Measurements from ENCODE around the gene PDZD11.

DNA sequence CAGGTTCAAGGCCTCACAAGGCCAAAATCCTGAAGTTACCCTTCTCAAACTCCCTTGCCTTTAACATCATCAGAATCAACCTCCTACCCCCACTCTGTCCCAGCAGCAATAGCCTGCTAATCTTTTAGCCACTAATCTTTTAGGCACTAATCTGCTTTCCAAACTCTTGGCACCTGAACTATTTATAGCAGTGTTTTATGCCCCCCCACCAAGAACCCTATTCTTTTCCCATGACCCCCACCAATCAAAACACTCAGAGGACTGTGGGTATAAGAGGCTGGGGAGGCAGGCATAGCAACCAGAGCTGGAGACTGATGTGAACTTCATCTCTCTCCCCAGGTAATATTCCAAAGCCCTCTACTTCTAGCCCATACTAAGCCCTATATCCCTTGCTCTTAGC, 21.7 kb downstream of the PDZD11 start, which contains the start of gene ARR3:
- TF ChIP-seq EP300 (IDR thresholded peaks at IDR 0.05) (no peak), POLR2A (IDR thresholded peaks at IDR 0.05) (no peak), POLR2AphosphoS5 (IDR thresholded peaks at IDR 0.05) (no peak)
- TF ChIP-seq, protein P1, sequence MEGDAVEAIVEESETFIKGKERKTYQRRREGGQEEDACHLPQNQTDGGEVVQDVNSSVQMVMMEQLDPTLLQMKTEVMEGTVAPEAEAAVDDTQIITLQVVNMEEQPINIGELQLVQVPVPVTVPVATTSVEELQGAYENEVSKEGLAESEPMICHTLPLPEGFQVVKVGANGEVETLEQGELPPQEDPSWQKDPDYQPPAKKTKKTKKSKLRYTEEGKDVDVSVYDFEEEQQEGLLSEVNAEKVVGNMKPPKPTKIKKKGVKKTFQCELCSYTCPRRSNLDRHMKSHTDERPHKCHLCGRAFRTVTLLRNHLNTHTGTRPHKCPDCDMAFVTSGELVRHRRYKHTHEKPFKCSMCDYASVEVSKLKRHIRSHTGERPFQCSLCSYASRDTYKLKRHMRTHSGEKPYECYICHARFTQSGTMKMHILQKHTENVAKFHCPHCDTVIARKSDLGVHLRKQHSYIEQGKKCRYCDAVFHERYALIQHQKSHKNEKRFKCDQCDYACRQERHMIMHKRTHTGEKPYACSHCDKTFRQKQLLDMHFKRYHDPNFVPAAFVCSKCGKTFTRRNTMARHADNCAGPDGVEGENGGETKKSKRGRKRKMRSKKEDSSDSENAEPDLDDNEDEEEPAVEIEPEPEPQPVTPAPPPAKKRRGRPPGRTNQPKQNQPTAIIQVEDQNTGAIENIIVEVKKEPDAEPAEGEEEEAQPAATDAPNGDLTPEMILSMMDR (IDR thresholded peaks at IDR 0.05), result no peak
